Stimulated activated CD4-positive, alpha-beta T cell treated with anti-CD3 and anti-CD28 coated beads, TNF-alpha, amount 100 ng/mL, for 1 hour (primary cell): ENCODE data around the gene CTSD.

Experiments used
- DNase-seq, 3 donors: peaks; one replicate each; pipeline ENCODE4 v3.0.0-alpha.2; 2020; ENCODE audit warnings: low read depth in 3 of 3, low spot score in 1 of 3

The CTSD gene

GRCh38 chr11:1746511-1746931 lies 17.2 kb downstream of the CTSD start:
- DNase-seq: no peak

DNA sequence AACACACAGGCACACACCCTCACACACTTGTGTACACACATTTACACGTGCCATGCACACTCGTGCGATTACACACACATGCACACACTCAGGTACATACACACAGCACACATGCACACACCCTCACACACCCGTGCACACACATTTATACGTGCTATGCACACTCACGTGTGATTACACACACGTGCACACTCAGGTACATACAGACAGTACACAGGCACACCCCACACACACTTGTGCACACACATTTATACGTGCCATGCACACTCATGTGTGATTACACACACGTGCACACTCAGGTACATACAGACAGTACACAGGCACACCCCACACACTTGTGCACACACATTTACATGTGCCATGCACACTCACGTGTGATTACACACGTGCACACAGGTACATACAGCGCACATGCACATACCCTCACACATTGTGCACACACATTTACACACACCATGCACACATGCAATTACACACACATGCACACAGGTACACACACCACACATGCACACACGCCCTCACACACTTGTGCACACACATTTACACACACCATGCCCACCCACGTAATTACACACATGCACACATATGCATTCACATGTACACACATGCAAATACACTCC lies 17.9 kb downstream of the CTSD start:
- no peak for DNase-seq

DNA sequence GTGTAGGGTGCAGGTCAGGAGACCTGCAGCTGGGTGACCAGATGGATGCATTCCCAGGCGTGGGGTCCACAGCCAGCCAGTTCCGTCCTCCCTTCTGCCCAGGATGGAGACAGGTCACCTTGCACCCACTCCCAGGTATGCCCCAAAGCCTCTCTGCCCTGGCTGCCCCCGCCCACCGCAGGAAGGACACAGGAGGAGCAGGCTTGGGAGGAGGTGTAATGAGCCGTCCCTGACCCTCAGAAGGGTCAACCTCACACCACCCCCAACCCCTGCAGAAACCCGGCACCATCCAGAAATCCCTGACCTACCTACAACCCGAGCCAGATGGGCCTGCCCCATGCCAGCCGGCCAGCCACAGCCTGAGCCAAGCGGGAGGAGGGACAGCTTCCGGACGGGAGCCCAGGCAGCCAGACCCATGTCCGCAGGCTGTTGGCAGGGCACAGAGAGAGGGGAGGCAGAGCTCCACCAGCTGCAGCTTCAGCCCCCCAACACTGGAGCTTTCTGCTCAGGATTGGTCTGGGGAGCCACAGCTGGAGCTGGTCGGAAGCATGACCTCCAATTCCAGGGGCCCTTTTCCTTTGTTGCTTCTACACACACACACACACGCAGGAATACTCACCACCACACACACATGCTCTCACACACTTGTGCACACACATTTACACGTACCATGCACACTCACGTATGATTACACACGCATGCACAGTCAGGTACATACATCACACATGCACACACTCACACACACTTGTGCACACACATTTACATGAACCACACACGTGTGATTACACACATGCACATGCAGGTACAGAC lies 18.6 kb downstream of the CTSD start:
- no peak for DNase-seq

DNA sequence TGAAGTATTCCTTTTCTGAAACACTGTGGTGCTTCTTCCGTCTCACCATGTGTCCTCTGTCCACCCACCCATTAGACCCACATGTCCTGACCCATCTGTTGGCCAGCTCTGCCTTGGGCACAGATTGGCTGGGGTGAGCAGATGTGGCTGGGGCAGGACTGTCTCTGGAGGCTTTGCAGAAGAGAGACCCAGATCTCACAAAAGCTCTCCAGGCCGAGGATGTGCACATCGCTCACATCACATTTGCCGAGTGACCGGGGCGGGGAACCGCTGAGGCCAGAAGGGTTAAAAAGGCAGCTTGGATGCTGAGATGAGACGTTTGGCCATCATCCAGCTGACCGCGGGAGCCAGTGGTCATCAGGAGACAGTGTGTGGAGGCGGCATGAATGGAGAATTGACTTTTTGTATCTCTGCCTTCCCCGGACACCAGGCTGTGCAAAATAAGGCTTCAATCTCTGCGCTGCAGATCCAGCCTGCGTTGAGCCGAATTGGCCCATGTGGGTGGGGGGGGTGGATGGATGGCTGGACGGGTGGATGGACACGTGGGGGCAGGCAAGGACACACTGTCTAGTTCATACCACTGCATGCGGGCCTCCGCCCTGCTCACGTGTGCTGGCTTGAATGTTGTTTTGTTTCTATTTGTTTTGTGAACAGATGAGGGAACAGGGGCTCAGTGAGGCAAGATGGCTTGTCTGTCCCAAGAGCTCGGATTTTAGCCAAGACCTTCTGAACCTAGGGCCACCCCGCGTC lies 19.4 kb downstream of the CTSD start:
- DNase-seq: no peak

DNA sequence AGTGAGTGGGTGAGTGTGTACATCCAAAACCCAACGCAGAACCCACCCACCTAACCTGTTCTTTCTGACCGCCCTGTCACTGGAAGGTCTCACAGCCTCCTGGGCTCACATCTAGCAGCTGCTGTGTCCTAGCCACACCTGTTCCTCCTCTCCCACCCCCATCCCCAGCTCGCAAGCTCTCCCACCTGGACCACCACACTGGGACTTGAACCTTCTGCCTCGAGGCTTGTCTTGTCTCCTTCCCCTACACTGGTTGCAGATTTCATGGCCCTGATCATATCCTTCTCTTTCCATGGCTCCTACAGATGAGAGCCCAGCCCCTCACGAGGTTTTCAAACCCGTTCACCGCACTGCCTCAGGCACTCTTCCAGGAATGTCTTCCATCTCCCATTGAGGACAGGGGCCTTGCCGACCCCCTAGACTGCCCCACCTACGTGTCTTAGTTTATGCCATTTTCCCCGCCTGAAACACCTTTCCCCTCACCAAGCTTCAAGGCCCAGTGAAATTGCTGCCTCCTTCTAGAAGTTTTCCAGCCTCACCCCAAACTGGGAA lies 20.1 kb downstream of the CTSD start:
- no peak for DNase-seq

- DNase-seq: no peak
Observed at GRCh38 chr11:1742869-1743584, 20.7 kb downstream of the CTSD start.

DNA sequence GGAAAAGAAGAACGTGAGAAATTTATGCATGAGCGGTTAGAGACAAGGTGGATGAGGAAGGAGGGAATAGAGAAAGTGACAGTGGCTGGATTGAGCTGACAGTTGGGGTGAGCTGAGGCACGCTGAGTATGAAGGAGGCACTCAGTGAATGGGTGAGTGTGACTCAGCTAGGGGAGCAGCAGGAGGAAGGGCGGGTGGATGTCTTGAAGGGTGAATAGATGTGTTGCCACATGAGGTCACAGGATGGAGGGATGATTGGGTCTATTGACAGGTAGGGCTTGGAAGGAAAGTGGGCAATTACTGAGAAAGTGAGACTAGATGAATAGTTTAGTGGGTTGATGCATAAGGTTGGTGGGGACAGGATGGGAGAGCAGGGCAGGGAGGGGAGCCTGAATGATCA lies 21.4 kb downstream of the CTSD start:
- DNase-seq: no peak

GRCh38 chr11:1741741-1742140 lies 22.0 kb downstream of the CTSD start:
- DNase-seq: no peak

GRCh38 chr11:1740786-1741530 lies 22.8 kb downstream of the CTSD start:
- DNase-seq: no peak

DNA sequence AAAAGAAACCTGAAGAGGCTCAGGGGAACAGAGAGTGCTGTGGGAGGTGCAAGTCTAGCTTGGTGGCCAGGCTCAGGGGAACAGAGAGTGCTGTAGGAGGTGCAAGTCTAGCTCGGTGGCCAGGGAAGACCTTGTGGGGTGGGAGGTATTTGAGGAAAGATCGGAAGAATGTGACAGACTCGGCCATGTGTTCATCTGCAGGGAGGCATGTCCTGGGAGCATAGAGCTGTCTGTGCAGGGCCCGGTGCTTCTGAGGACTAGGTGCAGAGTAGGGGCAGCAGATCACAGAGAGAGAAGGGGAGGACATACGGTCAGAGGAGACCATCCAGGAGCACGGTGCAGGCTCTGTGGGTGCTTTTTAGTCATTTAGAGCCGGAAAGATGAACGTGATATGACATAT lies 24.2 kb downstream of the CTSD start:
- DNase-seq: no peak

DNA sequence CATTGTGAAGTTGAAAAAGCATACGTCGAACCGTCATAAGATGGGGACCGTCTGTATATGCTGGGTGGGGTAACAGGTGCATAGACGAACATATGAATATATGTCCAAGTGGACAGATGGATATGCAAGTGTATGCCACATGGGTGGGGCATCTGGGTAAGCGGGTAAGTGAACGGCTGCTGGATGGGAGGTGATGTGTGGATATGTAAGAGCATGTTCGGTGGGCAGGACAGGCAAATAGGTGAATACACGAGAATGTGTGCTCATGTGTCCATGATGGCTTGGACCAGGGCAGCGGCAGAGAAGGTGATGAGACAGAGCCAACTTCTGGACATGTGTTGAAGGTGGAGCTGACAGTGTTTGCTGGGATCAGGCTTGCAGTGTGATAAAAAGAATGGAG lies 25.3 kb downstream of the CTSD start:
- no peak for DNase-seq

- DNase-seq: no peak
Observed at GRCh38 chr11:1737080-1737757, 26.5 kb downstream of the CTSD start.

- no peak for DNase-seq
Observed at GRCh38 chr11:1736447-1736992, 27.2 kb downstream of the CTSD start.

- DNase-seq: no peak
Observed at GRCh38 chr11:1735271-1735670, 28.5 kb downstream of the CTSD start.

GRCh38 chr11:1734641-1735081 lies 29.1 kb downstream of the CTSD start:
- DNase-seq: no peak

GRCh38 chr11:1733716-1734640 lies 29.7 kb downstream of the CTSD start:
- no peak for DNase-seq

DNA sequence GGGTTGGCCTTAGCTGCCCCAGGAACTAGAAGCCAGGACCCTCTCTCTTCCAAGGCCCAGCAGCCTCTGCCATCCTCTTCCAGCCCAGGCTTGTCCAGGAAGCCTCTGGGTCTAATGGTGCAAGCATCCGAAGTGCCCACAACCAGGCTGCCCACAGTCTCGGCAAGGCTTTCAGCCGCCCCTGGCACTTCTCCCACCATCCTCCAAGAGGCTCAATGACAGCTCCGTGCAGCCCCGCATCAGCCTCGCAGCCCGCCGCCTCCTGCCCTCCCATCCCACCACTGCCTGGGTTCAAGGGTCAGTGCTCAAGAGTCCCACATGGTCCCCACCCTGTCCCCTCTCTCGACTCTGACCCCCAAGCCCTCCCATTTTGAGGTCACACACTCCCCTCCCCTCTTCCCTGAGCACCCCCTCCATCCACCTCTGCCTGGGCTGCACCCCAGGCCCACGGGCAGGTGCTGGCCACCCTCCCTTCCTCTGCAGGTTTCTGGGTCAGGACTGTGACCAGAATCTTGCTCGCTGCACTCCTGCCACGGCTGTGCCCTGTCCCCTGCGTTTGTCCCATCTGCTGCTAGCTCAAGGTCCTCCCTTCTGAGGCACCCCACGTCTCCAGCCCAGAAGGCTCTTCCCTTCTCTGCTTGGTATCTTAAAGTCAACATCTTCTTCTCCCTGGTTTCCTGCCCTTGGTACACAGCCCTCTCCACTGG lies 30.6 kb downstream of the CTSD start:
- DNase-seq: no peak
